BE2C (cell line): ENCODE data around the gene NXT1.

Source experiments
- DNase-seq: peaks from one replicate; pipeline ENCODE4 v3.0.0-alpha.2; 2020
- H3K27me3 ChIP-seq: fragments of 250-450 bp; sonication (Bioruptor Pico); 2 replicates; pipeline ENCODE4 v1.5.1; 2020; ENCODE audit warnings: mild to moderate bottlenecking
- H3K36me3 ChIP-seq: fragments of 250-450 bp; sonication (Bioruptor Pico); 2 replicates; pipeline ENCODE4 v1.5.1; 2020; ENCODE audit warnings: mild to moderate bottlenecking
- H3K4me1 ChIP-seq: fragments of 250-450 bp; sonication (Bioruptor Pico); 2 replicates; pipeline ENCODE4 v1.5.1; 2020
- H3K4me3 ChIP-seq: 2 replicates; pipeline ENCODE4 v1.5.1; 2011; ENCODE audit warnings: low read depth, low read length
- H3K9me3 ChIP-seq: fragments of 250-450 bp; sonication (Bioruptor Pico); 2 replicates; pipeline ENCODE4 v1.5.1; 2020
- TF ChIP-seq, protein P1 (sequence below): IDR thresholded peaks from 2 replicates; pipeline ENCODE4 v1.5.1; 2012; ENCODE audit warnings: mild to moderate bottlenecking, low read depth, low read length

Gene NXT1

DNA sequence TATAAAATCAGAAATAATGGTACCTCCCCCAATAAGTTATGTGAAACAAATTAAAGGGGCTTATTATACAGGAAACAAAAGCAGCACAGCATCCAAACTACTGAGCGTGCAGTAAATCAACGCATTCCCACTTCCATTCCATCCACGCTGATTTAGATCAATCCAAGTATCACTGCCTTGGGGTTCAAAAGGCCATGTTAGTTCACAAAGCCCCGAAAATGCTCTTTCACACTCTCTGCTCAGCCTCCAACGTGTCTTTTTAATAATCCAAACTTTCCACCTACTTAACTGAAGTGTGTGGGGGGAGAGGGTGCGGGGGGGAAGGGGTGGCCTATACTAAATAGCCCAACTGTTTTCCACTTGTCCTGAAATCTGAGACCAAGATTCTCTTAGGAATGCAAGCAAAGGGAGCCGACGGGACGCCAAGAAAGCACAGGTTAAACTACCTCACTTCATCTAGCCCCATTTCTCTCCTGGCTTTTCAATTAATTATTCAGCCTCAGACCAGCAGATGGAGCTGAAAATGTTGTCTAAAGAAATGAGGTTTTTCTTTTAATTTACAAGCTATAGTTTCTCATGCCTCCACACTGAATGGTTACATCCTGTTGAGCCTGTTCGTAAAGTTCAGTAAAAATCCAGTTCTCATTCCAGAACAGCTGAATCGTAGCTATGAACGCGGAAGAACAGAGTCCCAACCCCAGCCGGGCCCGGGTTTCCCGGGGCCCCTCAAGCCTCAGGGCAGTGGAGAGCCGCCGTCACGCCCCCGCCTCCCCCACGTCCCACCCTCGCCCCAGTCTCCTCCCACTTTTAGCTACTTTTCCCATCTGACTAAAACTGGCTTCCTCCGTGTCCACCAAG is 1.0 kb upstream of the NXT1 start:
- TF ChIP-seq, protein P1, sequence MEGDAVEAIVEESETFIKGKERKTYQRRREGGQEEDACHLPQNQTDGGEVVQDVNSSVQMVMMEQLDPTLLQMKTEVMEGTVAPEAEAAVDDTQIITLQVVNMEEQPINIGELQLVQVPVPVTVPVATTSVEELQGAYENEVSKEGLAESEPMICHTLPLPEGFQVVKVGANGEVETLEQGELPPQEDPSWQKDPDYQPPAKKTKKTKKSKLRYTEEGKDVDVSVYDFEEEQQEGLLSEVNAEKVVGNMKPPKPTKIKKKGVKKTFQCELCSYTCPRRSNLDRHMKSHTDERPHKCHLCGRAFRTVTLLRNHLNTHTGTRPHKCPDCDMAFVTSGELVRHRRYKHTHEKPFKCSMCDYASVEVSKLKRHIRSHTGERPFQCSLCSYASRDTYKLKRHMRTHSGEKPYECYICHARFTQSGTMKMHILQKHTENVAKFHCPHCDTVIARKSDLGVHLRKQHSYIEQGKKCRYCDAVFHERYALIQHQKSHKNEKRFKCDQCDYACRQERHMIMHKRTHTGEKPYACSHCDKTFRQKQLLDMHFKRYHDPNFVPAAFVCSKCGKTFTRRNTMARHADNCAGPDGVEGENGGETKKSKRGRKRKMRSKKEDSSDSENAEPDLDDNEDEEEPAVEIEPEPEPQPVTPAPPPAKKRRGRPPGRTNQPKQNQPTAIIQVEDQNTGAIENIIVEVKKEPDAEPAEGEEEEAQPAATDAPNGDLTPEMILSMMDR, result peak; percentile 57
- H3K27me3 ChIP-seq, result no peaks in the 10 kb centered on the region
- no peaks in the 10 kb centered on the region for H3K4me1 ChIP-seq
- H3K36me3 ChIP-seq, result peaks cover 9% of the 10 kb centered on the region; the same call in 1 of the 2 replicates
- H3K4me3 ChIP-seq, result peak overlapping the region; percentile 98
- H3K9me3 ChIP-seq, result no peaks in the 10 kb centered on the region
- DNase-seq, result peak; percentile 79

DNA sequence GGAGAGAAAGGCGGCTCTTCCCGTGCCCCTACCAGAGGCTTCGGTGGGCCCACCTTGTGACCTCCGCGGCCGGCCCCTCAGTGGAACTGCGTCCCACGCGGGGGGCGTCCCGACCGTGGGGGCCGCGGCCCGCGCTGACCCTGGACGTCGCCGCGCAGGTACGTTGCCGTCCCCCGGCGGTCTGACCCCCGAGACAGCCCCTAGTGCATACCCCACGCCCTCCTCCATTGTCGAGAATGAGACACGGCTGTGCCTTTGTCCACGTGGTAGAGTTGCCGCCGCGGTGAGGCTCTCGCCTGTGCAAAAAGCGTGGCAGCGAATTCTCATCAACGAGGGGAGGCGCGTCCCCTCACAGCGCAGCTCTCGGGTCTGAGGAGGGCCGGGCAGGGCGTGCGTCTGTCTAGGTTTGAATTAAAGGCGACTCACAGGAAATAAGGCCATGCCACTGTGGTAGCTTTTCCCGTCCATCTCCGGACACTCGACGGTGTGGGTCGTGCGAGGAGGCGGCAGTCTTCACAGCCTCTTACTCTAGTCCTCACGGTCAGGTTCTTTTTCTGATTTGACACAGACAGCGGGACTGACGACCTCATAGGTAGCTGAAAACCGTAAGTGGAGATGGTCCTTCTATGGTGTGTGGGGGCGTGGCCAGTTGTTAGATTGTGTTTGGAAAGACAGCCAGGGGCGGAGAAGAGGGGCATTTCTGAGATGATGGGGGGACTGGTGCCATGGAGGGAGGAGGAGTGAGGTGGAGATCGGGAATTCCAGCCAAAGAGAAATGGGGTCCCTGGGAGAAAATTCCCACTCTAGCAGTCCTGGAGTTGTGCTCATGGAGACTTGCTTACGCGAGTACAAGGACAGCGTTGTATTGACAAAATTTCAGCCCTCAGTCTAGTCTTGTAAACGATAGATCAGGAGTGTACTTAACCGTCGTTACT is 580 bp downstream of the NXT1 start:
- H3K36me3 ChIP-seq, result peaks cover 18% of the 10 kb centered on the region
- H3K4me1 ChIP-seq, result no peaks in the 10 kb centered on the region
- no peaks in the 10 kb centered on the region for H3K27me3 ChIP-seq
- no peaks in the 10 kb centered on the region for H3K9me3 ChIP-seq
- TF ChIP-seq, protein P1, result no peak
- DNase-seq, result peak; percentile 48
- peak overlapping the region; percentile 98 for H3K4me3 ChIP-seq

DNA sequence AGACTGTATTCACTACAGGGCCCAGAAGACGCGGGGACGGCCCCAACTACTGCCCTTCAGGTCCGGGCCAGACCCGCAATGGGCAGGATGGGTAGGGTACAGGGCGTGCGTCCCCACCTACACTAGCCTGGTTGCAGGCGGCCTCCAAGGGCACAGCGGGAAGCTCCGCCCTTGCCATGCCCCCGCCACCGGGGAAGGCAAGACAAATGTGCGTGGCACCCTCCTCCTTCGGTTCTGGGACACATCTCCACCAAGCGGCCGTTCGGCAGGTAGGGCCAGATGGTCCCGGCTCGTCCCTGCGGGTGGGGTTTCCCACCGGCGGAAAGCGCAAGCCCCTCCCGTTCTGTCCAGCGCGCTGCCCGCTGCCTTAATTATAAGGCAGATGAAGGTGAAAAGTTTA is 5.6 kb downstream of the NXT1 start:
- H3K36me3 ChIP-seq, result peaks cover 18% of the 10 kb centered on the region
- TF ChIP-seq, protein P1, result no peak
- no peak overlapping the region for H3K4me3 ChIP-seq
- no peaks in the 10 kb centered on the region for H3K27me3 ChIP-seq
- H3K4me1 ChIP-seq, result no peaks in the 10 kb centered on the region
- H3K9me3 ChIP-seq, result no peaks in the 10 kb centered on the region
- no peak for DNase-seq

DNA sequence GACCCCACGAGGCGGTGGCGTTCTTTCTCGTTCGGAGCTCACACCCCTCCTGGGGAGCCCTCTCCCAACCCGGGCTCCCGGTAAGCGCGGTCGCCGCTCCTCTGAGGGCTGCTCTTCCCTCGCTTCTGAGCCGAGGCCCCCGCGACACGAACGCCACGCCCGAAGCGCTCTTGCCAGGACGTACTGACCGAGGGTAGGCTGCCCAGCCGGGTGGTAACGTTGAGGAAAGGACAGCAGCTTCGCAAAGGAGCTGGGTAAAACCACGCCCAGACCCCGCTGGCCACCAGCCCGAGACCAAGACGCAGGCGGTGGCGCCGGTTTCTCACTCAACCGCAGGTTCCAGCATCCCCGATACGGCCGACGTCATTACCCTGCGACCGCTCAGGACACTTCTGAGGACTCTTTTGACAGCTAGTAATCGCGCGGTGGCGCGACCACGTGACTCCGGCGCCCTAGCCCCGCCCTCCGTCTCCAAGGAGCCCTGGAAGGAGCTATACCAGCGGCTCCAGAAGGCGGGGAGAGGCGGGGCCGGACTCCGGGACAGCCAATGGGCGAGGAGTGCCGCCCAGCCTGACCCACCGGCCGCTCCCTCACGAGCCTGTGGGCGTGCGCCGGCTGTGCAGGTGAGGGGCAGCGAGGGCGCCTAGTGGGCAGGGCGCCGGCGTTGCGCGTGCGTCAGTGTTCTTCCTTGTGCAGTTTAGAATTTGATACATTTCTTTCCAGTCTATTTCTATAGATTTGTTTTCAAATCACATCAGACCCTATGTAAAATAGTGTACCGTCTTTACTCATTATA is 7.4 kb downstream of the NXT1 start:
- DNase-seq, result peak; percentile 99
- peaks cover 18% of the 10 kb centered on the region for H3K36me3 ChIP-seq
- TF ChIP-seq, protein P1, result no peak

DNA sequence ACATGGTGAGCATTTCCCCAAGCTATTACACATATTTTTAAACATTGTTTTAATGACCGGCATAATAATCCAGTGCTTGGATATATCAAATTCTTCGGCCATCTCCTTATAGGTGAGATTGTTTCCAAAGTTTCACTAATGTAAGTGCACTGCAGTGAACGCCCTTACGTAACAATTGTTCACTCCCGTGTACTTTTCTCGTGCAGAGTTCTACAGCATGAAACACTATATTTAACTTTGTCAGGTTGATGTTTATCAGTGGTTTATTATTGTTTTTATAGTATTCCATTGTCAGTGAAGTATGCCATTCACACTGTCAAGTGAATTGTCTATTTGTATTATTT is 7.9 kb downstream of the NXT1 start:
- Histone ChIP-seq H3K36me3 (peaks cover 16% of the 10 kb centered on the region), H3K27me3 (no peaks in the 10 kb centered on the region), H3K9me3 (no peaks in the 10 kb centered on the region), H3K4me3 (peak overlapping the region; percentile 66), H3K4me1 (0 out of 2 replicates have a peak, but pooled peaks cover 1% of the 10 kb centered on the region)
- TF ChIP-seq, protein P1, result no peak
- no peak for DNase-seq

More for the DNA sequence above, 7.4 kb downstream of the NXT1 start:
- peak overlapping the region; percentile 66 for H3K4me3 ChIP-seq
- no peaks in the 10 kb centered on the region for H3K4me1 ChIP-seq
- H3K27me3 ChIP-seq, result no peaks in the 10 kb centered on the region
- H3K9me3 ChIP-seq, result no peaks in the 10 kb centered on the region
